ENCODE measurements around the gene GATC.
"Not testable (repeated sequence)": the region's sequence is repeated elsewhere in the genome, so short reads cannot be mapped to it uniquely, and the experiment has no call there.

GATC gene

GRCh38 chr12:120437735-120438494, 8.3 kb upstream of the GATC start, which contains the start of gene COX6A1:
Gene COX6A1, plus strand, starts transcription at chr12:120438113. Its CDS starts 14 bp downstream, at chr12:120438127.
- Histone ChIP-seq H3K36me3 (replicated peaks; ENCODE audit: low read depth, low read length) (peaks cover 7% of the 10 kb centered on the region), H3K4me1 (ENCODE audit: low read length) (peaks cover 18% of the 10 kb centered on the region), H3K4me3 (ENCODE audit: low read length) (peak within 1 kb of the TSS; percentile 97), H3K79me2 (ENCODE audit: low read length) (peaks cover 43% of the 10 kb centered on the region), H3K27ac (ENCODE audit: low read length) (peak within 1 kb of the TSS; percentile 47), H3K9me3 (ENCODE audit: insufficient read depth, low read length) (no peaks in the 10 kb centered on the region), H2AFZ (ENCODE audit: low read depth, low read length) (peak within 1 kb of the TSS; percentile 98), H3K4me2 (ENCODE audit: low read length) (peak within 1 kb of the TSS; percentile 98), H4K20me1 (ENCODE audit: insufficient read depth, low read length) (peaks cover 5% of the 10 kb centered on the region; the same call in 1 of the 2 replicates), H3K27me3 (ENCODE audit: low read depth, low read length) (no peaks in the 10 kb centered on the region), H3K9ac (ENCODE audit: low read length) (peak within 1 kb of the TSS; percentile 85)
- TF ChIP-seq CTCF (IDR thresholded peaks at IDR 0.05; ENCODE audit: low read depth, low read length) (no peak), EZH2phosphoT487 (IDR thresholded peaks at IDR 0.05; ENCODE audit: low read depth) (no peak)

GRCh38 chr12:120438495-120439198, 7.6 kb upstream of the GATC start:
- H3K9me3 ChIP-seq (ENCODE audit: insufficient read depth, low read length): no peaks in the 10 kb centered on the region
- peaks cover 5% of the 10 kb centered on the region; the same call in 1 of the 2 replicates for H4K20me1 ChIP-seq (ENCODE audit: insufficient read depth, low read length)
- peaks cover 50% of the 10 kb centered on the region for H3K79me2 ChIP-seq (ENCODE audit: low read length)
- TF ChIP-seq CTCF (IDR thresholded peaks at IDR 0.05; ENCODE audit: low read depth, low read length) (no peak), EZH2phosphoT487 (IDR thresholded peaks at IDR 0.05; ENCODE audit: low read depth) (no peak)
- peak overlapping the region; percentile 91 for H3K4me2 ChIP-seq (ENCODE audit: low read length)
- peaks cover 9% of the 10 kb centered on the region for H3K36me3 ChIP-seq (replicated peaks; ENCODE audit: low read depth, low read length)
- peaks cover 15% of the 10 kb centered on the region for H3K4me1 ChIP-seq (ENCODE audit: low read length)
- no peak overlapping the region for H2AFZ ChIP-seq (ENCODE audit: low read depth, low read length)
- no peaks in the 10 kb centered on the region for H3K27me3 ChIP-seq (ENCODE audit: low read depth, low read length)
- peak overlapping the region; percentile 97 for H3K4me3 ChIP-seq (ENCODE audit: low read length)
- H3K27ac ChIP-seq (ENCODE audit: low read length): peak overlapping the region; percentile 42
- H3K9ac ChIP-seq (ENCODE audit: low read length): peak overlapping the region; percentile 72

- Histone ChIP-seq H3K4me1 (ENCODE audit: low read length) (peaks cover 17% of the 10 kb centered on the region), H3K79me2 (ENCODE audit: low read length) (peaks cover 61% of the 10 kb centered on the region), H3K27me3 (ENCODE audit: low read depth, low read length) (no peaks in the 10 kb centered on the region), H3K36me3 (replicated peaks; ENCODE audit: low read depth, low read length) (peaks cover 17% of the 10 kb centered on the region), H3K27ac (ENCODE audit: low read length) (no peak overlapping the region), H3K4me3 (ENCODE audit: low read length) (peak overlapping the region; percentile 56), H2AFZ (ENCODE audit: low read depth, low read length) (no peak overlapping the region), H3K9ac (ENCODE audit: low read length) (0 out of 2 replicates have a peak overlapping the region, but pooled peaks have one; percentile 17), H3K9me3 (ENCODE audit: insufficient read depth, low read length) (no peaks in the 10 kb centered on the region), H4K20me1 (ENCODE audit: insufficient read depth, low read length) (peaks cover 5% of the 10 kb centered on the region; the same call in 1 of the 2 replicates), H3K4me2 (ENCODE audit: low read length) (peak overlapping the region; percentile 91)
- TF ChIP-seq EZH2phosphoT487 (IDR thresholded peaks at IDR 0.05; ENCODE audit: low read depth) (no peak), CTCF (IDR thresholded peaks at IDR 0.05; ENCODE audit: low read depth, low read length) (peak; percentile 74)
These were observed 6.5 kb upstream of the GATC start for GRCh38 chr12:120439646-120440247.

- Histone ChIP-seq H3K27ac (ENCODE audit: low read length) (no peak overlapping the region), H4K20me1 (ENCODE audit: insufficient read depth, low read length) (no peaks in the 10 kb centered on the region), H3K4me1 (ENCODE audit: low read length) (peaks cover 20% of the 10 kb centered on the region), H3K4me2 (ENCODE audit: low read length) (peak overlapping the region; percentile 93), H3K79me2 (ENCODE audit: low read length) (peaks cover 89% of the 10 kb centered on the region), H3K9me3 (ENCODE audit: insufficient read depth, low read length) (no peaks in the 10 kb centered on the region), H3K4me3 (ENCODE audit: low read length) (no peak overlapping the region), H3K36me3 (replicated peaks; ENCODE audit: low read depth, low read length) (peaks cover 30% of the 10 kb centered on the region), H3K27me3 (ENCODE audit: low read depth, low read length) (no peaks in the 10 kb centered on the region), H2AFZ (ENCODE audit: low read depth, low read length) (no peak overlapping the region), H3K9ac (ENCODE audit: low read length) (no peak overlapping the region)
- TF ChIP-seq EZH2phosphoT487 (IDR thresholded peaks at IDR 0.05; ENCODE audit: low read depth) (no peak), CTCF (IDR thresholded peaks at IDR 0.05; ENCODE audit: low read depth, low read length) (no peak)
These were observed 1.6 kb upstream of the GATC start for GRCh38 chr12:120444676-120445075.

GRCh38 chr12:120446844-120447178, 567 bp downstream of the GATC start:
- peak overlapping the region; percentile 90 for H3K9ac ChIP-seq (ENCODE audit: low read length)

More at GRCh38 chr12:120446844-120447178, 567 bp downstream of the GATC start:
- H3K27ac ChIP-seq (ENCODE audit: low read length): peak overlapping the region; percentile 70
- H4K20me1 ChIP-seq (ENCODE audit: insufficient read depth, low read length); H3K9me3 ChIP-seq (ENCODE audit: insufficient read depth, low read length); H3K27me3 ChIP-seq (ENCODE audit: low read depth, low read length): not testable (repeated sequence)
- peak overlapping the region; percentile 70; the same call in 1 of the 2 replicates for H2AFZ ChIP-seq (ENCODE audit: low read depth, low read length)
- H3K79me2 ChIP-seq (ENCODE audit: low read length): peaks cover 84% of the 10 kb centered on the region
- H3K4me3 ChIP-seq (ENCODE audit: low read length): peak overlapping the region; percentile 91
- peaks cover 32% of the 10 kb centered on the region for H3K36me3 ChIP-seq (replicated peaks; ENCODE audit: low read depth, low read length)
- H3K4me1 ChIP-seq (ENCODE audit: low read length): peaks cover 17% of the 10 kb centered on the region
- peak overlapping the region; percentile 60 for H3K4me2 ChIP-seq (ENCODE audit: low read length)
